ENCODE measurements around the gene KNSTRN. TPM values are rescaled to one million over a fixed set of nuclear protein-coding genes. Genes with fewer than 3 reads are reported as not detected.

Gene KNSTRN
- total and polyA plus RNA-seq, 2 donors (not counting 1 experiment from before 2014, with no cell fraction given) = 22.5 to 30.9 TPM

- Histone ChIP-seq H3K4me3 (replicated peaks in 1 of 4; ENCODE audit: control extremely low read depth in 1 of 4, insufficient read depth in 1 of 4, low read depth in 3 of 4, low read length in 4 of 4) (no peak overlapping the region), H3K27me3 (ENCODE audit: control insufficient read depth, insufficient read depth, low read length) (no peaks in the 10 kb centered on the region), H3K4me2 (ENCODE audit: extremely low read depth, insufficient read depth, low read length) (no peak overlapping the region), H3K4me1 (ENCODE audit: control insufficient read depth, extremely low read depth, insufficient read depth, low read length) (no peaks in the 10 kb centered on the region), H2AFZ (ENCODE audit: low read length) (no peak overlapping the region), H3K27ac (ENCODE audit: insufficient read depth, low read length) (no peak overlapping the region), H3K9me3 (ENCODE audit: control insufficient read depth, insufficient read depth, low read depth, low read length) (no peaks in the 10 kb centered on the region), H4K20me1 (ENCODE audit: control insufficient read depth, extremely low read depth, insufficient read depth, low read length) (no peaks in the 10 kb centered on the region), H3K36me3 (ENCODE audit: control insufficient read depth, insufficient read depth, low read length) (peaks cover 2% of the 10 kb centered on the region), H3K9ac (ENCODE audit: insufficient read depth, low read length) (no peak overlapping the region), H3K79me2 (ENCODE audit: control insufficient read depth, insufficient read depth, low read length) (no peaks in the 10 kb centered on the region)
- TF ChIP-seq, protein P1, sequence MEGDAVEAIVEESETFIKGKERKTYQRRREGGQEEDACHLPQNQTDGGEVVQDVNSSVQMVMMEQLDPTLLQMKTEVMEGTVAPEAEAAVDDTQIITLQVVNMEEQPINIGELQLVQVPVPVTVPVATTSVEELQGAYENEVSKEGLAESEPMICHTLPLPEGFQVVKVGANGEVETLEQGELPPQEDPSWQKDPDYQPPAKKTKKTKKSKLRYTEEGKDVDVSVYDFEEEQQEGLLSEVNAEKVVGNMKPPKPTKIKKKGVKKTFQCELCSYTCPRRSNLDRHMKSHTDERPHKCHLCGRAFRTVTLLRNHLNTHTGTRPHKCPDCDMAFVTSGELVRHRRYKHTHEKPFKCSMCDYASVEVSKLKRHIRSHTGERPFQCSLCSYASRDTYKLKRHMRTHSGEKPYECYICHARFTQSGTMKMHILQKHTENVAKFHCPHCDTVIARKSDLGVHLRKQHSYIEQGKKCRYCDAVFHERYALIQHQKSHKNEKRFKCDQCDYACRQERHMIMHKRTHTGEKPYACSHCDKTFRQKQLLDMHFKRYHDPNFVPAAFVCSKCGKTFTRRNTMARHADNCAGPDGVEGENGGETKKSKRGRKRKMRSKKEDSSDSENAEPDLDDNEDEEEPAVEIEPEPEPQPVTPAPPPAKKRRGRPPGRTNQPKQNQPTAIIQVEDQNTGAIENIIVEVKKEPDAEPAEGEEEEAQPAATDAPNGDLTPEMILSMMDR (conservative IDR thresholded peaks at IDR 0.05 in 1 of 2, IDR thresholded peaks at IDR 0.05 in 1 of 2; ENCODE audit: low read depth in 1 of 2, low read length in 2 of 2) = no peak
- TF ChIP-seq EZH2 (IDR thresholded peaks at IDR 0.05; ENCODE audit: low read length, missing control alignments) = no peak
- peak in 1 of 2 donors; percentile 70 for DNase-seq (ENCODE audit: low read depth in 2 of 2)
Observed at GRCh38 chr15:40392986-40393948, 10.7 kb downstream of the KNSTRN start.

DNA sequence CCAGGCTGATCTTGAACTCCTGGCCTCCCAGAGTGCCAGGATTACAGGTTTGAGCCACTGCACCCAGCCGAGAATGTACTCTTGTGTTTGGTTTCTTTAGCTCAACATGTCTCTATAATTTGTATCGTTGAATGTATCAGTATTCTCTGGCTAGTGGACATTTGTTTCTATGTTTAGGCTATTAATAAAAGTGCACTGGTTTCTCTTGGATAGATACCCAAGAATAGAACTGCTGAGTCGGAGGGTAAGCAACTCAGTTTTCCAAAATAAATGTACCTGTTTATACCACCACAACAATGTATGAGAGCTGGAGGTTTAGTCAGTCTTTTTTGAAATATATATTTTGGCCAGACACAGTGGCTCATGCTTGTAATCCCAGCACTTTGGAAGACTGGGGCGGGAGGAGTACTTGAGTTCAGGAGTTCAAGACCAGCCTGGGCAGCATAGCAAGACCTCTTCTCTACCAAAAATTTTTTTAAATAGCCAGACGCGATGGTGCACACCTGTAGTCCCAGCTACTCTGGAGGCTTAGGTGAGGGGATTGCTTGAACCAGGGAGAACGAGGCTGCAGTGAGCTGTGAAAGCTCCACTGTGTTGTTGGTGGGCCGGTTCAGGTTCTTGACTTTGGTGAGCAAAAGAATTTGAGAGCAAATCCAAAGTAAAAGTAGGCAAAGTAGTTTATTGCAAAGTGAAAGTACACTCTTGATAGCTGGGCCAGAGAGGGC, 15.3 kb downstream of the KNSTRN start:
- Histone ChIP-seq H3K27ac (ENCODE audit: insufficient read depth, low read length) (no peak overlapping the region), H3K36me3 (ENCODE audit: control insufficient read depth, insufficient read depth, low read length) (peaks cover 2% of the 10 kb centered on the region), H2AFZ (ENCODE audit: low read length) (no peak overlapping the region), H4K20me1 (ENCODE audit: control insufficient read depth, extremely low read depth, insufficient read depth, low read length) (no peaks in the 10 kb centered on the region), H3K4me1 (ENCODE audit: control insufficient read depth, extremely low read depth, insufficient read depth, low read length) (no peaks in the 10 kb centered on the region), H3K4me3 (replicated peaks in 1 of 4; ENCODE audit: control extremely low read depth in 1 of 4, insufficient read depth in 1 of 4, low read depth in 3 of 4, low read length in 4 of 4) (no peak overlapping the region), H3K79me2 (ENCODE audit: control insufficient read depth, insufficient read depth, low read length) (no peaks in the 10 kb centered on the region), H3K4me2 (ENCODE audit: extremely low read depth, insufficient read depth, low read length) (no peak overlapping the region), H3K9ac (ENCODE audit: insufficient read depth, low read length) (no peak overlapping the region), H3K27me3 (ENCODE audit: control insufficient read depth, insufficient read depth, low read length) (no peaks in the 10 kb centered on the region), H3K9me3 (ENCODE audit: control insufficient read depth, insufficient read depth, low read depth, low read length) (no peaks in the 10 kb centered on the region)
- no peak for DNase-seq (ENCODE audit: low read depth in 2 of 2)
- TF ChIP-seq EZH2 (IDR thresholded peaks at IDR 0.05; ENCODE audit: low read length, missing control alignments) = no peak
- TF ChIP-seq, protein P1 (conservative IDR thresholded peaks at IDR 0.05 in 1 of 2, IDR thresholded peaks at IDR 0.05 in 1 of 2; ENCODE audit: low read depth in 1 of 2, low read length in 2 of 2) = no peak

GRCh38 chr15:40398413-40398873, 15.9 kb downstream of the KNSTRN start:
- no peak for DNase-seq (ENCODE audit: low read depth in 2 of 2)
- Histone ChIP-seq H3K4me3 (replicated peaks in 1 of 4; ENCODE audit: control extremely low read depth in 1 of 4, insufficient read depth in 1 of 4, low read depth in 3 of 4, low read length in 4 of 4) (no peak overlapping the region), H4K20me1 (ENCODE audit: control insufficient read depth, extremely low read depth, insufficient read depth, low read length) (no peaks in the 10 kb centered on the region), H3K9ac (ENCODE audit: insufficient read depth, low read length) (no peak overlapping the region), H2AFZ (ENCODE audit: low read length) (no peak overlapping the region), H3K4me2 (ENCODE audit: extremely low read depth, insufficient read depth, low read length) (no peak overlapping the region), H3K4me1 (ENCODE audit: control insufficient read depth, extremely low read depth, insufficient read depth, low read length) (no peaks in the 10 kb centered on the region), H3K9me3 (ENCODE audit: control insufficient read depth, insufficient read depth, low read depth, low read length) (no peaks in the 10 kb centered on the region), H3K27me3 (ENCODE audit: control insufficient read depth, insufficient read depth, low read length) (no peaks in the 10 kb centered on the region), H3K27ac (ENCODE audit: insufficient read depth, low read length) (no peak overlapping the region), H3K36me3 (ENCODE audit: control insufficient read depth, insufficient read depth, low read length) (no peaks in the 10 kb centered on the region), H3K79me2 (ENCODE audit: control insufficient read depth, insufficient read depth, low read length) (no peaks in the 10 kb centered on the region)
- TF ChIP-seq EZH2 (IDR thresholded peaks at IDR 0.05; ENCODE audit: low read length, missing control alignments) = no peak
- TF ChIP-seq, protein P1 (conservative IDR thresholded peaks at IDR 0.05 in 1 of 2, IDR thresholded peaks at IDR 0.05 in 1 of 2; ENCODE audit: low read depth in 1 of 2, low read length in 2 of 2) = no peak
